Lung (tissue), 12 donors: ENCODE results near the gene EBF3. TPM values are rescaled to one million over a fixed set of nuclear protein-coding genes. Genes with fewer than 3 reads are reported as not detected.
A peak's percentile ranks its signal among the peaks of the same experiment; 100 is the strongest.

Experiments used
- ATAC-seq: fragments of 200-7000 bp; cut with Tn5 transposase; one replicate; pipeline ENCODE4 v1.9.1; 2020; ENCODE audit warnings: moderate number of reproducible peaks; ENCODE audit not compliant: insufficient read depth, low FRiP score
- DNase-seq, 3 donors: peaks; one replicate each; pipeline ENCODE4 v3.0.0-alpha.2; 2013 to 2017
- H3K27ac ChIP-seq, 2 donors: one replicate each; pipeline ENCODE4 v1.5.1; 2013; ENCODE audit warnings: mild to moderate bottlenecking in 2 of 2, moderate library complexity in 2 of 2, control low read depth in 1 of 2, inconsistent platforms in 1 of 2, low read depth in 1 of 2, low read length in 1 of 2
- H3K27me3 ChIP-seq, 3 donors: one replicate each; pipeline ENCODE4 v1.5.1; 2013; ENCODE audit warnings: low read length in 2 of 3; ENCODE audit not compliant: control insufficient read depth in 3 of 3, insufficient read depth in 3 of 3
- H3K36me3 ChIP-seq, 4 donors: one replicate each; pipeline ENCODE4 v1.5.1; 2013; ENCODE audit warnings: low read length in 4 of 4, mild to moderate bottlenecking in 1 of 4, moderate library complexity in 1 of 4; ENCODE audit not compliant: control insufficient read depth in 4 of 4, insufficient read depth in 4 of 4
- H3K4me1 ChIP-seq, 5 donors: one replicate each; pipeline ENCODE4 v1.5.1; 2013; ENCODE audit warnings: low read length in 5 of 5, mild to moderate bottlenecking in 2 of 5, moderate library complexity in 1 of 5; ENCODE audit not compliant: control insufficient read depth in 5 of 5, insufficient read depth in 5 of 5
- H3K4me3 ChIP-seq: one replicate; pipeline ENCODE4 v1.5.1; 2013; ENCODE audit warnings: mild to moderate bottlenecking, control low read depth, moderate library complexity
- H3K9ac ChIP-seq, 2 donors: one replicate each; pipeline ENCODE4 v1.5.1; 2013; ENCODE audit warnings: low read length in 2 of 2, control low read depth in 1 of 2; ENCODE audit not compliant: insufficient read depth in 1 of 2
- H3K9me3 ChIP-seq, 4 donors: one replicate each; pipeline ENCODE4 v1.5.1; 2013; ENCODE audit warnings: low read length in 3 of 4, mild to moderate bottlenecking in 1 of 4, moderate library complexity in 1 of 4; ENCODE audit not compliant: control insufficient read depth in 4 of 4, insufficient read depth in 3 of 4
- CTCF ChIP-seq: IDR thresholded peaks from 2 replicates; pipeline ENCODE4 v1.5.1; 2012; ENCODE audit warnings: mild to moderate bottlenecking; ENCODE audit errors: control extremely low read depth, extremely low read depth
- WGBS, 2 donors: extraction: QIAGEN DNeasy Blood & Tissue Kit; methylation state at CpG; one replicate each; pipeline ENCODE4 v1.1.7; 2013; 5-methylcytosine and 5-hydroxymethylcytosine counted together
- polyA plus RNA-seq, 2 donors: library from polyadenylated mRNA; stranded (reverse); fragments of 200-250 nt; gene quantifications; one replicate each; pipeline ENCODE4 v1.2.1, GENCODE V29; 2013
- total RNA-seq, 2 donors: library from RNA; depleted of rRNA in 1 of 2; stranded (reverse); fragments of >200 nt in 1 of 2; gene quantifications; one replicate each; pipeline ENCODE4 v1.2.1, GENCODE V29; 2014 to 2021
- donor health status: control.
- donor health status: control.
- donor health status: Bipolar disorder and iron deficiency.
- donor health status: healthy.
- donor health status: DM: yes; HTN: yes; CAD: no.

The EBF3 gene
- total and polyA plus RNA-seq, 4 donors, result 0.06 to 1.1 (median 0.08) TPM; not detected in 1

GRCh38 chr10:129793479-129793878 lies 170.6 kb downstream of the EBF3 start:
- Histone ChIP-seq H3K27me3 (no peaks in the 10 kb centered on the region), H3K9ac (no peak overlapping the region), H3K4me1 (peaks cover 0 to 12% (median 0%) of the 10 kb centered on the region in 5 donors), H3K4me3 (no peak overlapping the region), H3K27ac (no peak overlapping the region), H3K9me3 (peaks cover 0 to 13% (median 0%) of the 10 kb centered on the region in 4 donors), H3K36me3 (no peaks in the 10 kb centered on the region)
- TF ChIP-seq CTCF, result no peak
- DNase-seq (no peak), ATAC-seq (no peak)
- 76 to 80% methylated on average over 6 of the region's 6 CpGs for WGBS, 2 donors

GRCh38 chr10:129792864-129793263 lies 171.2 kb downstream of the EBF3 start:
- TF ChIP-seq CTCF, result no peak
- peaks cover 0 to 12% (median 0%) of the 10 kb centered on the region in 5 donors for H3K4me1 ChIP-seq
- no peak overlapping the region for H3K27ac ChIP-seq
- DNase-seq (no peak), ATAC-seq (no peak)
- no peak overlapping the region for H3K4me3 ChIP-seq
- 94 to 95% methylated on average over 10 of the region's 10 CpGs for WGBS, 2 donors
- H3K9me3 ChIP-seq, result peaks cover 0 to 13% (median 0%) of the 10 kb centered on the region in 4 donors
- no peaks in the 10 kb centered on the region for H3K27me3 ChIP-seq
- H3K9ac ChIP-seq, result no peak overlapping the region
- H3K36me3 ChIP-seq, result no peaks in the 10 kb centered on the region

- no peak overlapping the region for H3K9ac ChIP-seq
- no peaks in the 10 kb centered on the region for H3K27me3 ChIP-seq
- peaks cover 0 to 12% (median 0%) of the 10 kb centered on the region in 5 donors for H3K4me1 ChIP-seq
- H3K9me3 ChIP-seq, result peaks cover 0 to 13% (median 0%) of the 10 kb centered on the region in 4 donors
- H3K4me3 ChIP-seq, result no peak overlapping the region
- no peak overlapping the region for H3K27ac ChIP-seq
- TF ChIP-seq CTCF, result no peak
- 89 to 91% methylated on average over 7 of the region's 7 CpGs for WGBS, 2 donors
- no peak for DNase-seq
- ATAC-seq, result no peak
- H3K36me3 ChIP-seq, result no peaks in the 10 kb centered on the region
Observed at GRCh38 chr10:129792141-129792540, 171.9 kb downstream of the EBF3 start.

GRCh38 chr10:129790715-129791446 lies 173.2 kb downstream of the EBF3 start:
- TF ChIP-seq CTCF, result no peak
- Histone ChIP-seq H3K4me1 (peaks cover 0 to 12% (median 0%) of the 10 kb centered on the region in 5 donors), H3K4me3 (no peak overlapping the region), H3K9ac (no peak overlapping the region), H3K36me3 (no peaks in the 10 kb centered on the region), H3K9me3 (peaks cover 0 to 9% (median 0%) of the 10 kb centered on the region in 4 donors), H3K27ac (no peak overlapping the region), H3K27me3 (no peaks in the 10 kb centered on the region)
- DNase-seq, result peak; percentile 73 to 89 (median 89)
- ATAC-seq, result no peak
- 74 to 81% methylated on average over 17 of the region's 17 CpGs for whole genome bisulfite sequencing, 2 donors
